K562 (cell line): ENCODE results near the gene BNC2.

Source experiments
- ARNT ChIP-seq, 2 experiments: fragments of 450-650 bp; IDR thresholded peaks; 2 replicates each; pipeline ENCODE4 v1.6.1; 2016; ENCODE audit warnings: mild to moderate bottlenecking in 1 of 2
- BRD9 ChIP-seq: fragments of 450-650 bp; IDR thresholded peaks from 2 replicates; pipeline ENCODE4 v1.6.1; 2018; ENCODE audit warnings: low read depth; ENCODE audit not compliant: partially characterized antibody
- EZH2 ChIP-seq: IDR thresholded peaks from 2 replicates; pipeline ENCODE4 v1.6.1; 2012; ENCODE audit warnings: low read depth, mild to moderate bottlenecking, inconsistent platforms, low read length, borderline replicate concordance
- NFIX ChIP-seq: fragments of 250-450 bp; sonication (Bioruptor Pico); IDR thresholded peaks from 2 replicates; pipeline ENCODE4 v1.4.0; 2020; ENCODE audit warnings: low read depth, mild to moderate bottlenecking, moderate library complexity
- TF ChIP-seq, protein P1 (sequence below), 3 experiments: IDR thresholded peaks in 2 of 3; conservative IDR thresholded peaks in 1 of 3; 2 replicates each; pipeline ENCODE4 v1.5.1; 2011 to 2012; ENCODE audit warnings: low read length in 3 of 3, mild to moderate bottlenecking in 3 of 3, control low read depth in 2 of 3, improper control_type of control experiment in 1 of 3, inconsistent platforms in 1 of 3, low read depth in 1 of 3, mixed read lengths in 1 of 3, moderate library complexity in 1 of 3; ENCODE audit not compliant: insufficient read depth in 2 of 3
- TF ChIP-seq, protein P2 (sequence below): fragments of 250-450 bp; sonication (Bioruptor Pico); IDR thresholded peaks from 2 replicates; pipeline ENCODE4 v1.5.0; 2021; ENCODE audit warnings: mild to moderate bottlenecking, borderline replicate concordance
- TF ChIP-seq, protein P3 (sequence below), 2 experiments: fragments of 450-650 bp; formaldehyde crosslinking in 1 of 2; IDR thresholded peaks; 2 replicates each; pipeline versions ENCODE4 v1.4.0 to v1.6.1; 2014 to 2020; ENCODE audit warnings: mild to moderate bottlenecking in 2 of 2, borderline replicate concordance in 1 of 2, low read depth in 1 of 2

DNA sequence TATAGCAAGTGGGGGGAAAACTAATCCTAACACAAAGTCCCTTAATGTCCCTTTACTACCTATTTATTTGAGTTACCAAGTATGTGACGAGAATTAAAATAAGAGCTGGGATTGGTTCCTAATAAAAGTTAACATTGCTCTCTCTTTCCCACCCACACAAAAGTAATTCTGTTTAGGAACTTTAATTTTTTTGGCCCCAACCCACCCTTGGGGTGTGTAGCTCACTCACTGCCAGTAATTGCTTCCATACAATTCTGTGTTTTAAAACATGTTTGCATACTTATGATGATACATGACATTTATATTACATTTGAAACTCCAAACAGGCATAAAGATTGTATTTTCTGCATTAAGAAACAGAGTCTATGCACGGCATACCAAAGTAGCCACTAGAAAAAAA, 106.5 kb downstream of the BNC2 start:
- TF ChIP-seq BRD9: no peak
- TF ChIP-seq, protein P1, sequence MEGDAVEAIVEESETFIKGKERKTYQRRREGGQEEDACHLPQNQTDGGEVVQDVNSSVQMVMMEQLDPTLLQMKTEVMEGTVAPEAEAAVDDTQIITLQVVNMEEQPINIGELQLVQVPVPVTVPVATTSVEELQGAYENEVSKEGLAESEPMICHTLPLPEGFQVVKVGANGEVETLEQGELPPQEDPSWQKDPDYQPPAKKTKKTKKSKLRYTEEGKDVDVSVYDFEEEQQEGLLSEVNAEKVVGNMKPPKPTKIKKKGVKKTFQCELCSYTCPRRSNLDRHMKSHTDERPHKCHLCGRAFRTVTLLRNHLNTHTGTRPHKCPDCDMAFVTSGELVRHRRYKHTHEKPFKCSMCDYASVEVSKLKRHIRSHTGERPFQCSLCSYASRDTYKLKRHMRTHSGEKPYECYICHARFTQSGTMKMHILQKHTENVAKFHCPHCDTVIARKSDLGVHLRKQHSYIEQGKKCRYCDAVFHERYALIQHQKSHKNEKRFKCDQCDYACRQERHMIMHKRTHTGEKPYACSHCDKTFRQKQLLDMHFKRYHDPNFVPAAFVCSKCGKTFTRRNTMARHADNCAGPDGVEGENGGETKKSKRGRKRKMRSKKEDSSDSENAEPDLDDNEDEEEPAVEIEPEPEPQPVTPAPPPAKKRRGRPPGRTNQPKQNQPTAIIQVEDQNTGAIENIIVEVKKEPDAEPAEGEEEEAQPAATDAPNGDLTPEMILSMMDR (IDR thresholded peaks at IDR 0.05 in 2 of 3, conservative IDR thresholded peaks at IDR 0.05 in 1 of 3; ENCODE audit: insufficient read depth in 2 of 3, low read depth in 1 of 3, low read length in 3 of 3): no peak
- TF ChIP-seq NFIX (CRISPR knock-in tag): no peak
- TF ChIP-seq, protein P2, sequence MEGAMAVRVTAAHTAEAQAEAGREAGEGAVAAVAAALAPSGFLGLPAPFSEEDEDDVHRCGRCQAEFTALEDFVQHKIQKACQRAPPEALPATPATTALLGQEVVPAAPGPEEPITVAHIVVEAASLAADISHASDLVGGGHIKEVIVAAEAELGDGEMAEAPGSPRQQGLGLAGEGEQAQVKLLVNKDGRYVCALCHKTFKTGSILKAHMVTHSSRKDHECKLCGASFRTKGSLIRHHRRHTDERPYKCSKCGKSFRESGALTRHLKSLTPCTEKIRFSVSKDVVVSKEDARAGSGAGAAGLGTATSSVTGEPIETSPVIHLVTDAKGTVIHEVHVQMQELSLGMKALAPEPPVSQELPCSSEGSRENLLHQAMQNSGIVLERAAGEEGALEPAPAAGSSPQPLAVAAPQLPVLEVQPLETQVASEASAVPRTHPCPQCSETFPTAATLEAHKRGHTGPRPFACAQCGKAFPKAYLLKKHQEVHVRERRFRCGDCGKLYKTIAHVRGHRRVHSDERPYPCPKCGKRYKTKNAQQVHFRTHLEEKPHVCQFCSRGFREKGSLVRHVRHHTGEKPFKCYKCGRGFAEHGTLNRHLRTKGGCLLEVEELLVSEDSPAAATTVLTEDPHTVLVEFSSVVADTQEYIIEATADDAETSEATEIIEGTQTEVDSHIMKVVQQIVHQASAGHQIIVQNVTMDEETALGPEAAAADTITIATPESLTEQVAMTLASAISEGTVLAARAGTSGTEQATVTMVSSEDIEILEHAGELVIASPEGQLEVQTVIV: no peak
- TF ChIP-seq ARNT (IDR thresholded peaks at IDR 0.05): no peak
- no peak for TF ChIP-seq EZH2
- TF ChIP-seq, protein P3, sequence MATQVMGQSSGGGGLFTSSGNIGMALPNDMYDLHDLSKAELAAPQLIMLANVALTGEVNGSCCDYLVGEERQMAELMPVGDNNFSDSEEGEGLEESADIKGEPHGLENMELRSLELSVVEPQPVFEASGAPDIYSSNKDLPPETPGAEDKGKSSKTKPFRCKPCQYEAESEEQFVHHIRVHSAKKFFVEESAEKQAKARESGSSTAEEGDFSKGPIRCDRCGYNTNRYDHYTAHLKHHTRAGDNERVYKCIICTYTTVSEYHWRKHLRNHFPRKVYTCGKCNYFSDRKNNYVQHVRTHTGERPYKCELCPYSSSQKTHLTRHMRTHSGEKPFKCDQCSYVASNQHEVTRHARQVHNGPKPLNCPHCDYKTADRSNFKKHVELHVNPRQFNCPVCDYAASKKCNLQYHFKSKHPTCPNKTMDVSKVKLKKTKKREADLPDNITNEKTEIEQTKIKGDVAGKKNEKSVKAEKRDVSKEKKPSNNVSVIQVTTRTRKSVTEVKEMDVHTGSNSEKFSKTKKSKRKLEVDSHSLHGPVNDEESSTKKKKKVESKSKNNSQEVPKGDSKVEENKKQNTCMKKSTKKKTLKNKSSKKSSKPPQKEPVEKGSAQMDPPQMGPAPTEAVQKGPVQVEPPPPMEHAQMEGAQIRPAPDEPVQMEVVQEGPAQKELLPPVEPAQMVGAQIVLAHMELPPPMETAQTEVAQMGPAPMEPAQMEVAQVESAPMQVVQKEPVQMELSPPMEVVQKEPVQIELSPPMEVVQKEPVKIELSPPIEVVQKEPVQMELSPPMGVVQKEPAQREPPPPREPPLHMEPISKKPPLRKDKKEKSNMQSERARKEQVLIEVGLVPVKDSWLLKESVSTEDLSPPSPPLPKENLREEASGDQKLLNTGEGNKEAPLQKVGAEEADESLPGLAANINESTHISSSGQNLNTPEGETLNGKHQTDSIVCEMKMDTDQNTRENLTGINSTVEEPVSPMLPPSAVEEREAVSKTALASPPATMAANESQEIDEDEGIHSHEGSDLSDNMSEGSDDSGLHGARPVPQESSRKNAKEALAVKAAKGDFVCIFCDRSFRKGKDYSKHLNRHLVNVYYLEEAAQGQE (IDR thresholded peaks at IDR 0.05; ENCODE audit: borderline replicate concordance): no peak
- TF ChIP-seq, protein P3 (CRISPR knock-in tag; IDR thresholded peaks at IDR 0.05; ENCODE audit: low read depth): no peak
